GM18520 (cell line): Measurements from ENCODE around the gene PPP3R1.
A peak's percentile ranks its signal among the peaks of the same experiment; 100 is the strongest.

Experiments used
- ATAC-seq: cut with Tn5 transposase; IDR thresholded peaks from one replicate; pipeline ENCODE4 v1.9.1; 2021; ENCODE audit not compliant: unreplicated experiment

The PPP3R1 gene

GRCh38 chr2:68252400-68253218 lies at the start of gene PPP3R1:
TSS of gene PPP3R1 (minus strand) at chr2:68252532. CDS start at chr2:68252127, 405 bp downstream.
- ATAC-seq, result peak; percentile 77

- ATAC-seq, result peak; percentile 69
These were observed 43.2 kb upstream of the PPP3R1 start for GRCh38 chr2:68295516-68295915.

GRCh38 chr2:68294913-68295312 lies 42.6 kb upstream of the PPP3R1 start:
- ATAC-seq, result no peak

- ATAC-seq, result no peak
These were observed 41.9 kb upstream of the PPP3R1 start for GRCh38 chr2:68294187-68294586.

GRCh38 chr2:68293755-68294154 lies 41.4 kb upstream of the PPP3R1 start:
- no peak for ATAC-seq

GRCh38 chr2:68293024-68293423 lies 40.7 kb upstream of the PPP3R1 start:
- no peak for ATAC-seq

GRCh38 chr2:68292108-68292710 lies 39.9 kb upstream of the PPP3R1 start:
- no peak for ATAC-seq

- ATAC-seq, result no peak
These were observed 39.0 kb upstream of the PPP3R1 start for GRCh38 chr2:68291314-68291713.

- ATAC-seq, result no peak
These were observed 38.6 kb upstream of the PPP3R1 start for GRCh38 chr2:68290901-68291300.

- ATAC-seq, result no peak
These were observed 35.5 kb upstream of the PPP3R1 start for GRCh38 chr2:68287580-68288441.

GRCh38 chr2:68284896-68285295 lies 32.6 kb upstream of the PPP3R1 start:
- ATAC-seq, result no peak

- ATAC-seq, result no peak
These were observed 31.1 kb upstream of the PPP3R1 start for GRCh38 chr2:68283419-68283812.

GRCh38 chr2:68282811-68283418 lies 30.6 kb upstream of the PPP3R1 start:
- no peak for ATAC-seq

GRCh38 chr2:68280796-68281195 lies 28.5 kb upstream of the PPP3R1 start:
- ATAC-seq, result no peak

- ATAC-seq, result no peak
These were observed 28.0 kb upstream of the PPP3R1 start for GRCh38 chr2:68280348-68280747.

GRCh38 chr2:68279691-68280090 lies 27.4 kb upstream of the PPP3R1 start:
- no peak for ATAC-seq

- ATAC-seq, result no peak
These were observed 25.8 kb upstream of the PPP3R1 start for GRCh38 chr2:68278169-68278568.

GRCh38 chr2:68274022-68274421 lies 21.7 kb upstream of the PPP3R1 start:
- ATAC-seq, result no peak

GRCh38 chr2:68272246-68272994 lies 20.1 kb upstream of the PPP3R1 start:
- no peak for ATAC-seq

- no peak for ATAC-seq
These were observed 14.3 kb upstream of the PPP3R1 start for GRCh38 chr2:68266655-68267054.
